Trophoblast cell (in vitro differentiated cells and primary cell): ENCODE measurements around the gene NENF.

ENCODE experiments used
- DNase-seq, 2 donors: peaks; one replicate each; pipeline ENCODE4 v3.0.0-alpha.2; 2016
- H2AFZ ChIP-seq: 2 replicates; pipeline ENCODE4 v1.6.1; 2013; ENCODE audit warnings: low read length, moderate library complexity, mild to moderate bottlenecking; ENCODE audit not compliant: insufficient read depth, poor library complexity
- H2AK5ac ChIP-seq: 2 replicates; pipeline ENCODE4 v1.6.1; 2013; ENCODE audit warnings: mild to moderate bottlenecking, low read length
- H2BK120ac ChIP-seq: 2 replicates; pipeline ENCODE4 v1.6.1; 2013; ENCODE audit warnings: low read length, mild to moderate bottlenecking, moderate library complexity; ENCODE audit not compliant: insufficient read depth, poor library complexity
- H2BK12ac ChIP-seq: 2 replicates; pipeline ENCODE4 v1.6.1; 2013; ENCODE audit warnings: mild to moderate bottlenecking, low read length, moderate library complexity
- H2BK5ac ChIP-seq: 2 replicates; pipeline ENCODE4 v1.6.1; 2013; ENCODE audit warnings: low read length, low read depth, moderate library complexity, mild to moderate bottlenecking; ENCODE audit not compliant: poor library complexity
- H3K14ac ChIP-seq: 2 replicates; pipeline ENCODE4 v1.6.1; 2013; ENCODE audit warnings: mild to moderate bottlenecking, low read length
- H3K18ac ChIP-seq: 2 replicates; pipeline ENCODE4 v1.6.1; 2013; ENCODE audit warnings: mild to moderate bottlenecking, low read length
- H3K23ac ChIP-seq: 2 replicates; pipeline ENCODE4 v1.6.1; 2013; ENCODE audit warnings: low read length
- H3K27ac ChIP-seq: 2 replicates; pipeline ENCODE4 v1.5.1; 2013; ENCODE audit warnings: low read depth, mild to moderate bottlenecking, inconsistent platforms, low read length, moderate library complexity
- H3K27me3 ChIP-seq: 2 replicates; pipeline ENCODE4 v1.6.1; 2013; ENCODE audit warnings: inconsistent platforms, mild to moderate bottlenecking, low read length, moderate library complexity; ENCODE audit not compliant: insufficient read depth
- H3K36me3 ChIP-seq, 2 experiments: 1 replicate in 1 of 2; 2 replicates in 1 of 2; pipeline ENCODE4 v1.6.1; 2013; ENCODE audit warnings: low read length in 2 of 2, mild to moderate bottlenecking in 2 of 2, moderate library complexity in 1 of 2; ENCODE audit not compliant: insufficient read depth in 2 of 2, control insufficient read depth in 1 of 2
- H3K4ac ChIP-seq: 2 replicates; pipeline ENCODE4 v1.6.1; 2013; ENCODE audit warnings: low read depth, mild to moderate bottlenecking, low read length, moderate library complexity
- H3K4me1 ChIP-seq, 2 experiments: 1 replicate in 1 of 2; 2 replicates in 1 of 2; pipeline ENCODE4 v1.6.1; 2013; ENCODE audit warnings: low read length in 2 of 2, mild to moderate bottlenecking in 2 of 2, moderate library complexity in 1 of 2; ENCODE audit not compliant: insufficient read depth in 2 of 2, control insufficient read depth in 1 of 2
- H3K4me2 ChIP-seq: 2 replicates; pipeline ENCODE4 v1.6.1; 2013; ENCODE audit warnings: inconsistent platforms, mild to moderate bottlenecking, low read length, moderate library complexity
- H3K4me3 ChIP-seq: 2 replicates; pipeline ENCODE4 v1.5.1; 2013; ENCODE audit warnings: mild to moderate bottlenecking, low read depth, low read length, inconsistent platforms
- H3K79me1 ChIP-seq: one replicate; pipeline ENCODE4 v1.6.1; 2013; ENCODE audit warnings: low read length
- H3K79me2 ChIP-seq: 2 replicates; pipeline ENCODE4 v1.6.1; 2013; ENCODE audit warnings: low read length, mild to moderate bottlenecking; ENCODE audit not compliant: control insufficient read depth, insufficient read depth, poor library complexity
- H3K9ac ChIP-seq: 2 replicates; pipeline ENCODE4 v1.6.1; 2013; ENCODE audit warnings: mild to moderate bottlenecking, low read length
- H3K9me3 ChIP-seq: 2 replicates; pipeline ENCODE4 v1.6.1; 2013; ENCODE audit warnings: low read depth, mild to moderate bottlenecking, control low read depth, inconsistent platforms, low read length; ENCODE audit not compliant: insufficient read depth
- H4K12ac ChIP-seq: 2 replicates; pipeline ENCODE4 v1.6.1; 2013; ENCODE audit warnings: low read depth, mild to moderate bottlenecking, low read length, moderate library complexity
- H4K8ac ChIP-seq: 2 replicates; pipeline ENCODE4 v1.6.1; 2013; ENCODE audit warnings: low read depth, mild to moderate bottlenecking, low read length, moderate library complexity
- H4K91ac ChIP-seq: one replicate; pipeline ENCODE4 v1.6.1; 2013; ENCODE audit warnings: low read depth, mild to moderate bottlenecking, low read length, moderate library complexity
- WGBS: extraction: QIAGEN DNeasy Blood & Tissue Kit; methylation state at CpG from one replicate; pipeline ENCODE4 v1.1.7; 2013; ENCODE audit warnings: missing lambda C conversion rate; ENCODE audit not compliant: insufficient read length, insufficient coverage; ENCODE audit errors: extremely low coverage; 5-methylcytosine and 5-hydroxymethylcytosine counted together

Gene NENF

GRCh38 chr1:212466898-212467650, 34.4 kb downstream of the NENF start:
- Histone ChIP-seq H3K4me3 (no peak overlapping the region), H3K18ac (peak overlapping the region; percentile 34), H3K14ac (no peak overlapping the region), H3K36me3 (no peaks in the 10 kb centered on the region), H4K8ac (peak overlapping the region; percentile 51), H3K27me3 (no peaks in the 10 kb centered on the region), H2AK5ac (peak overlapping the region; percentile 51), H2BK120ac (peak overlapping the region; percentile 65), H3K27ac (peak overlapping the region; percentile 85), H3K9ac (no peak overlapping the region), H3K79me1 (peaks cover 38% of the 10 kb centered on the region), H3K4me1 (peaks cover 52 to 56% of the 10 kb centered on the region in 2 experiments), H2BK12ac (peak overlapping the region; percentile 93), H2AFZ (no peak overlapping the region), H3K4ac (peak overlapping the region; percentile 25), H3K23ac (no peak overlapping the region), H4K12ac (no peak overlapping the region), H2BK5ac (peak overlapping the region; percentile 88), H3K4me2 (peak overlapping the region; percentile 14), H3K79me2 (peaks cover 5% of the 10 kb centered on the region), H3K9me3 (no peaks in the 10 kb centered on the region), H4K91ac (peak overlapping the region; percentile 84)
- WGBS = no CpG with 5 or more reads among the region's 11 CpGs
- peak; percentile 81 to 86 for DNase-seq

GRCh38 chr1:212467843-212468482, 35.2 kb downstream of the NENF start:
- DNase-seq = peak; percentile 32 to 66
- Histone ChIP-seq H3K4me2 (no peak overlapping the region), H3K27me3 (no peaks in the 10 kb centered on the region), H3K4me1 (peaks cover 50 to 54% of the 10 kb centered on the region in 2 experiments), H3K79me1 (peaks cover 38% of the 10 kb centered on the region), H3K27ac (peak overlapping the region; percentile 81), H2AK5ac (peak overlapping the region; percentile 72), H3K36me3 (no peaks in the 10 kb centered on the region), H4K8ac (peak overlapping the region; percentile 38), H3K23ac (no peak overlapping the region), H2BK120ac (peak overlapping the region; percentile 65), H2BK12ac (peak overlapping the region; percentile 86), H3K14ac (peak overlapping the region; percentile 45), H3K9me3 (no peaks in the 10 kb centered on the region), H3K79me2 (peaks cover 5% of the 10 kb centered on the region), H3K18ac (peak overlapping the region; percentile 36), H2AFZ (peak overlapping the region; percentile 6), H4K12ac (no peak overlapping the region), H3K4me3 (no peak overlapping the region), H3K4ac (peak overlapping the region; percentile 4), H4K91ac (peak overlapping the region; percentile 84), H2BK5ac (peak overlapping the region; percentile 42), H3K9ac (no peak overlapping the region)
- WGBS = no CpG with 5 or more reads among the region's 6 CpGs

DNA sequence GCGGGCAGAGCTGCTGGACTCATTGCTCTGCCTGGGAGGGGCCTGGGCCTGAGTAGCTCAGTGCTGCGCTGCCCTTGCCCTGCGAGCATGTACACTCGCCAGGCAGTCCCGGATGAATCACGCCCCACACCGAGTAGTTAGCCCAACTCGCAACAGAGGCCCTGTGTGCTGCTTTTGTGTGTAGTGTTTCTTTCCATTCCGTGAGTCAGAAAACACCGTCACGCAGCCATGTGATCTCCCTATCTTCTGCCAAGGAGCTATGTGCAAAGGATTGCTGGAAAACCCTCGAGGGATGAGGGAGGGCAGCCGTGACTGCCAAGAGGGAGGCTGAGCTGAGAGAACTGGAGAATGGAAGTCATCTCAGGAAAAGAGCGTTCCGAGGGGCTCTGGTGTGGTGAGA, 37.3 kb downstream of the NENF start:
- Histone ChIP-seq H4K12ac (no peak overlapping the region), H2BK12ac (no peak overlapping the region), H2AFZ (no peak overlapping the region), H3K4me3 (no peak overlapping the region), H3K9me3 (peaks cover 2% of the 10 kb centered on the region), H3K18ac (no peak overlapping the region), H3K4me2 (no peak overlapping the region), H3K14ac (peak overlapping the region; percentile 12), H4K91ac (peak overlapping the region; percentile 21), H3K27me3 (no peaks in the 10 kb centered on the region), H3K4me1 (peaks cover 31 to 34% of the 10 kb centered on the region in 2 experiments), H3K4ac (no peak overlapping the region), H3K9ac (no peak overlapping the region), H3K79me1 (peaks cover 28% of the 10 kb centered on the region), H2AK5ac (no peak overlapping the region), H3K36me3 (no peaks in the 10 kb centered on the region), H2BK5ac (peak overlapping the region; percentile 7), H2BK120ac (peak overlapping the region; percentile 20), H4K8ac (no peak overlapping the region), H3K23ac (no peak overlapping the region), H3K79me2 (peaks cover 5% of the 10 kb centered on the region), H3K27ac (peak overlapping the region; percentile 53)
- WGBS = no CpG with 5 or more reads among the region's 15 CpGs
- DNase-seq = peak; percentile 94

GRCh38 chr1:212471286-212471685, 38.6 kb downstream of the NENF start:
- Histone ChIP-seq H4K8ac (no peak overlapping the region), H3K4me2 (no peak overlapping the region), H3K79me1 (peaks cover 19% of the 10 kb centered on the region), H3K27me3 (no peaks in the 10 kb centered on the region), H3K79me2 (peaks cover 3% of the 10 kb centered on the region), H3K23ac (no peak overlapping the region), H2AK5ac (peak overlapping the region; percentile 59), H3K9ac (no peak overlapping the region), H4K12ac (no peak overlapping the region), H3K9me3 (peaks cover 2% of the 10 kb centered on the region), H3K4ac (no peak overlapping the region), H2BK5ac (no peak overlapping the region), H3K27ac (no peak overlapping the region), H3K4me3 (no peak overlapping the region), H3K36me3 (no peaks in the 10 kb centered on the region), H3K4me1 (peaks cover 22 to 25% of the 10 kb centered on the region in 2 experiments), H2AFZ (no peak overlapping the region), H3K18ac (no peak overlapping the region), H3K14ac (peak overlapping the region; percentile 34), H4K91ac (peak overlapping the region; percentile 65), H2BK120ac (no peak overlapping the region), H2BK12ac (peak overlapping the region; percentile 74)
- WGBS = no CpG with 5 or more reads among the region's 3 CpGs
- no peak for DNase-seq
